Mesenchymal stem cell (in vitro differentiated cells and primary cell): ENCODE data around the gene ABHD5.
"Not testable (repeated sequence)": the region's sequence is repeated elsewhere in the genome, so short reads cannot be mapped to it uniquely, and the experiment has no call there.

Source experiments
- DNase-seq: peaks from one replicate; pipeline ENCODE4 v3.0.0-alpha.2; 2013
- H2AFZ ChIP-seq: one replicate; pipeline ENCODE4 v1.6.1; 2013; ENCODE audit warnings: low read depth, mild to moderate bottlenecking, control low read depth, inconsistent platforms, low read length, moderate library complexity
- H2AK5ac ChIP-seq: 2 replicates; pipeline ENCODE4 v1.6.1; 2013; ENCODE audit warnings: low read length, moderate library complexity, mild to moderate bottlenecking, inconsistent platforms; ENCODE audit not compliant: severe bottlenecking
- H2BK120ac ChIP-seq: one replicate; pipeline ENCODE4 v1.6.1; 2013; ENCODE audit warnings: low read depth, mild to moderate bottlenecking, inconsistent platforms, low read length, moderate library complexity
- H2BK12ac ChIP-seq, 2 experiments: one replicate each; pipeline ENCODE4 v1.6.1; 2013; ENCODE audit warnings: inconsistent platforms in 2 of 2, low read length in 2 of 2, mild to moderate bottlenecking in 2 of 2, moderate library complexity in 2 of 2, control low read depth in 1 of 2
- H2BK15ac ChIP-seq: one replicate; pipeline ENCODE4 v1.6.1; 2013; ENCODE audit warnings: mild to moderate bottlenecking, low read depth, inconsistent platforms; ENCODE audit not compliant: poor library complexity, severe bottlenecking
- H2BK5ac ChIP-seq: 2 replicates; pipeline ENCODE4 v1.6.1; 2013; ENCODE audit warnings: low read depth, mild to moderate bottlenecking, low read length, control low read depth, inconsistent platforms; ENCODE audit not compliant: poor library complexity, severe bottlenecking
- H3K14ac ChIP-seq, 2 experiments: one replicate each; pipeline ENCODE4 v1.6.1; 2013; ENCODE audit warnings: inconsistent platforms in 2 of 2, low read length in 2 of 2, control low read depth in 1 of 2, mild to moderate bottlenecking in 1 of 2, moderate library complexity in 1 of 2
- H3K18ac ChIP-seq, 2 experiments: one replicate each; pipeline ENCODE4 v1.6.1; 2013; ENCODE audit warnings: inconsistent platforms in 2 of 2, low read length in 2 of 2, control low read depth in 1 of 2, low read depth in 1 of 2, mild to moderate bottlenecking in 1 of 2
- H3K23ac ChIP-seq, 2 experiments: one replicate each; pipeline ENCODE4 v1.6.1; 2013; ENCODE audit warnings: inconsistent platforms in 2 of 2, low read length in 2 of 2, mild to moderate bottlenecking in 2 of 2, moderate library complexity in 2 of 2, control low read depth in 1 of 2
- H3K27ac ChIP-seq: 2 replicates; pipeline ENCODE4 v1.5.1; 2013; ENCODE audit warnings: mild to moderate bottlenecking, moderate library complexity, low read length, control low read depth, inconsistent platforms; ENCODE audit not compliant: poor library complexity, severe bottlenecking
- H3K27me3 ChIP-seq, 2 experiments: 2 replicates each; pipeline versions ENCODE4 v1.6.1 to v1.7.0; 2013; ENCODE audit warnings: low read length in 2 of 2, mild to moderate bottlenecking in 2 of 2, moderate library complexity in 2 of 2, control low read depth in 1 of 2, inconsistent platforms in 1 of 2; ENCODE audit not compliant: control insufficient read depth in 1 of 2, insufficient read depth in 1 of 2
- H3K36me3 ChIP-seq, 2 experiments: 2 replicates each; pipeline versions ENCODE4 v1.6.1 to v1.7.0; 2013; ENCODE audit warnings: low read length in 2 of 2, control low read depth in 1 of 2, inconsistent platforms in 1 of 2, low read depth in 1 of 2, mild to moderate bottlenecking in 1 of 2; ENCODE audit not compliant: insufficient read depth in 2 of 2, control insufficient read depth in 1 of 2
- H3K4ac ChIP-seq, 2 experiments: one replicate each; pipeline ENCODE4 v1.6.1; 2013; ENCODE audit warnings: inconsistent platforms in 2 of 2, low read length in 2 of 2, mild to moderate bottlenecking in 2 of 2, moderate library complexity in 2 of 2, control low read depth in 1 of 2, low read depth in 1 of 2
- H3K4me1 ChIP-seq: 2 replicates; pipeline ENCODE4 v1.6.1; 2013; ENCODE audit warnings: low read depth, low read length, control low read depth; ENCODE audit not compliant: control insufficient read depth, insufficient read depth
- H3K4me2 ChIP-seq: 2 replicates; pipeline ENCODE4 v1.6.1; 2013; ENCODE audit warnings: low read length, mild to moderate bottlenecking, inconsistent platforms; ENCODE audit not compliant: poor library complexity, severe bottlenecking
- H3K4me3 ChIP-seq, 2 experiments: 2 replicates each; pipeline versions ENCODE4 v1.5.1 to v1.7.0; 2013; ENCODE audit warnings: low read length in 2 of 2, mild to moderate bottlenecking in 2 of 2, control low read depth in 1 of 2, low read depth in 1 of 2; ENCODE audit not compliant: insufficient read depth in 1 of 2
- H3K79me1 ChIP-seq: replicated peaks from 2 replicates; pipeline ENCODE4 v1.6.1; 2013; ENCODE audit warnings: mild to moderate bottlenecking, control low read depth, low read length, inconsistent platforms; ENCODE audit not compliant: poor library complexity, severe bottlenecking
- H3K9ac ChIP-seq: 2 replicates; pipeline ENCODE4 v1.7.0; 2013; ENCODE audit warnings: mild to moderate bottlenecking, low read length, moderate library complexity
- H3K9me3 ChIP-seq: 2 replicates; pipeline ENCODE4 v1.7.0; 2013; ENCODE audit warnings: mild to moderate bottlenecking, low read length; ENCODE audit not compliant: control insufficient read depth
- H4K8ac ChIP-seq: one replicate; pipeline ENCODE4 v1.6.1; 2013; ENCODE audit warnings: inconsistent platforms, mild to moderate bottlenecking, low read length, moderate library complexity
- H4K91ac ChIP-seq: one replicate; pipeline ENCODE4 v1.6.1; 2013; ENCODE audit warnings: mild to moderate bottlenecking, low read length, inconsistent platforms
- WGBS: methylation state at CpG from one replicate; pipeline ENCODE4 v1.1.7; 2013; ENCODE audit warnings: mixed read lengths; 5-methylcytosine and 5-hydroxymethylcytosine counted together

ABHD5 gene

DNA sequence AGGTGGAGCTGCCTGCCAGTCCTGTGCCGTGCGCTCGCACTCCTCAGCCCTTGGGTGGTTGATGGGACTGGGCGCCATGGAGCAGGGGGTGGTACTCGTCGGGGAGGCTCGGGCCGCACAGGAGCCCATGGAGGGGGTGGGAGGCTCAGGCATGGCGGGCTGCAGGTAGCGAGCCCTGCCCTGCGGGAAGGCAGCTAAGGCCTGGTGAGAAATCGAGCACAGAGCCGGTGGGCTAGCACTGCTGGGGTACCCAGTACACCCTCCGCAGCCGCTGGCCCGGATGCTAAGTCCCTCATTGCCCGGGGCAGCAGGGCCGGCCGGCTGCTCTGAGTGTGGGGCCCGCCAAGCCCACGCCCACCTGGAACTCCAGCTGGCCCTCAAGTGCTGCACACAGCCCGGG lies 34.3 kb upstream of the ABHD5 start:
- H2BK12ac ChIP-seq, H3K9me3 ChIP-seq, H3K4ac ChIP-seq, H3K14ac ChIP-seq, H3K4me3 ChIP-seq, H2AK5ac ChIP-seq, H3K27me3 ChIP-seq, H2AFZ ChIP-seq, H3K27ac ChIP-seq, H3K79me1 ChIP-seq, H3K36me3 ChIP-seq, H3K18ac ChIP-seq, H2BK15ac ChIP-seq, H3K4me2 ChIP-seq, DNase-seq, H2BK120ac ChIP-seq, H4K8ac ChIP-seq, H3K4me1 ChIP-seq, H4K91ac ChIP-seq, H3K23ac ChIP-seq, H2BK5ac ChIP-seq, H3K9ac ChIP-seq: not testable (repeated sequence)
- WGBS: 96% methylated on average over 18 of the region's 22 CpGs

- no peak overlapping the region for H3K4me3 ChIP-seq
- H3K23ac ChIP-seq: no peak overlapping the region
- H3K14ac ChIP-seq: no peak overlapping the region
- no peak overlapping the region for H2AFZ ChIP-seq
- H3K4me1 ChIP-seq: no peaks in the 10 kb centered on the region
- no peaks in the 10 kb centered on the region for H3K27me3 ChIP-seq
- no peak overlapping the region for H2BK15ac ChIP-seq
- H3K4me2 ChIP-seq: no peak overlapping the region
- no peaks in the 10 kb centered on the region for H3K9me3 ChIP-seq
- H3K18ac ChIP-seq: no peak overlapping the region
- no peaks in the 10 kb centered on the region for H3K79me1 ChIP-seq
- H2BK5ac ChIP-seq: no peak overlapping the region
- H2AK5ac ChIP-seq: no peak overlapping the region
- DNase-seq: no peak
- H2BK12ac ChIP-seq: no peak overlapping the region
- no peak overlapping the region for H4K91ac ChIP-seq
- H3K4ac ChIP-seq: no peak overlapping the region
- peak overlapping the region; percentile 24 for H4K8ac ChIP-seq
- H3K36me3 ChIP-seq: no peaks in the 10 kb centered on the region
- 86% methylated on average over 13 of the region's 13 CpGs for WGBS
- H3K9ac ChIP-seq: no peak overlapping the region
- no peak overlapping the region for H2BK120ac ChIP-seq
- H3K27ac ChIP-seq: no peak overlapping the region
Measured at GRCh38 chr3:43659250-43659880, 31.4 kb upstream of the ABHD5 start.

DNA sequence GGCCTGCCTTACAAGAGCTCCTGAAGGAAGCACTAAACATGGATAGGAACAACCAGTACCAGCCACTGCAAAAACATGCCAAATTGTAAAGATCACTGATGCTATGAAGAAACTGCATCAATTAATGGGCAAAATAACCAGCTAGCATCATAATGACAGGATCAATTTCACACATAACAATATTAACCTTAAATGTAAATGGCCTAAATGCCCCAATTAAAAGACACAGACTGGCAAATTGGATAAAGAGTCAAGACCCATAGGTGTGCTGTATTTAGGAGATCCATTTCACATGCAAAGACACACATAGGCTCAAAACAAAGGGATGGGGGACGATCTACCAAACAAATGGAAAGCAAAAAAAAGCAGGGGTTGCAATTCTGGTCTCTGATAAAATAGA lies 29.4 kb upstream of the ABHD5 start:
- not testable (repeated sequence) for H2BK15ac ChIP-seq, H3K4me2 ChIP-seq, H3K4me3 ChIP-seq, H3K18ac ChIP-seq, H3K27ac ChIP-seq, H3K14ac ChIP-seq, H3K27me3 ChIP-seq, H2BK12ac ChIP-seq, H2BK5ac ChIP-seq, H3K9ac ChIP-seq, H3K4ac ChIP-seq, H3K23ac ChIP-seq, H2AK5ac ChIP-seq, H3K79me1 ChIP-seq, H3K36me3 ChIP-seq, H3K9me3 ChIP-seq, DNase-seq, H2BK120ac ChIP-seq, H2AFZ ChIP-seq, H4K91ac ChIP-seq, H3K4me1 ChIP-seq, H4K8ac ChIP-seq
- no CpG with 5 or more reads among the region's 1 CpG for WGBS

- H3K9me3 ChIP-seq, H2AK5ac ChIP-seq: not testable (repeated sequence)
Measured at GRCh38 chr3:43665011-43665410, 25.7 kb upstream of the ABHD5 start.

More at GRCh38 chr3:43665011-43665410, 25.7 kb upstream of the ABHD5 start:
- not testable (repeated sequence) for H4K8ac ChIP-seq, H3K18ac ChIP-seq, H3K23ac ChIP-seq, H3K14ac ChIP-seq, H2BK15ac ChIP-seq, H3K27ac ChIP-seq, H2BK120ac ChIP-seq, H3K4me2 ChIP-seq, H2BK5ac ChIP-seq, H3K79me1 ChIP-seq, DNase-seq, H2BK12ac ChIP-seq, H3K36me3 ChIP-seq, H3K9ac ChIP-seq, H2AFZ ChIP-seq, H3K4me1 ChIP-seq, H4K91ac ChIP-seq, H3K4me3 ChIP-seq, H3K27me3 ChIP-seq, H3K4ac ChIP-seq
- WGBS: 100% methylated on average over 2 of the region's 3 CpGs
